HUES48 (cell line): Measurements from ENCODE around the gene JADE3.

Experiments used
- H3K27ac ChIP-seq: one replicate; pipeline ENCODE4 v1.7.0; 2013; ENCODE audit warnings: low read depth, low read length, inconsistent platforms
- H3K27me3 ChIP-seq: 2 replicates; pipeline ENCODE4 v1.6.1; 2013; ENCODE audit warnings: mild to moderate bottlenecking, low read length; ENCODE audit not compliant: control insufficient read depth, insufficient read depth
- H3K36me3 ChIP-seq: 2 replicates; pipeline ENCODE4 v1.6.1; 2013; ENCODE audit warnings: low read length; ENCODE audit not compliant: control insufficient read depth, insufficient read depth
- H3K4me1 ChIP-seq: 2 replicates; pipeline ENCODE4 v1.6.1; 2013; ENCODE audit warnings: mild to moderate bottlenecking, low read length; ENCODE audit not compliant: control insufficient read depth, insufficient read depth
- H3K4me3 ChIP-seq: 2 replicates; pipeline ENCODE4 v1.5.1; 2013; ENCODE audit warnings: mild to moderate bottlenecking, low read depth, low read length
- H3K9ac ChIP-seq: 2 replicates; pipeline ENCODE4 v1.6.1; 2013; ENCODE audit warnings: mild to moderate bottlenecking, low read depth, low read length, moderate library complexity
- H3K9me3 ChIP-seq: 2 replicates; pipeline ENCODE4 v1.6.1; 2013; ENCODE audit warnings: low read length; ENCODE audit not compliant: control insufficient read depth, insufficient read depth

Gene JADE3

DNA sequence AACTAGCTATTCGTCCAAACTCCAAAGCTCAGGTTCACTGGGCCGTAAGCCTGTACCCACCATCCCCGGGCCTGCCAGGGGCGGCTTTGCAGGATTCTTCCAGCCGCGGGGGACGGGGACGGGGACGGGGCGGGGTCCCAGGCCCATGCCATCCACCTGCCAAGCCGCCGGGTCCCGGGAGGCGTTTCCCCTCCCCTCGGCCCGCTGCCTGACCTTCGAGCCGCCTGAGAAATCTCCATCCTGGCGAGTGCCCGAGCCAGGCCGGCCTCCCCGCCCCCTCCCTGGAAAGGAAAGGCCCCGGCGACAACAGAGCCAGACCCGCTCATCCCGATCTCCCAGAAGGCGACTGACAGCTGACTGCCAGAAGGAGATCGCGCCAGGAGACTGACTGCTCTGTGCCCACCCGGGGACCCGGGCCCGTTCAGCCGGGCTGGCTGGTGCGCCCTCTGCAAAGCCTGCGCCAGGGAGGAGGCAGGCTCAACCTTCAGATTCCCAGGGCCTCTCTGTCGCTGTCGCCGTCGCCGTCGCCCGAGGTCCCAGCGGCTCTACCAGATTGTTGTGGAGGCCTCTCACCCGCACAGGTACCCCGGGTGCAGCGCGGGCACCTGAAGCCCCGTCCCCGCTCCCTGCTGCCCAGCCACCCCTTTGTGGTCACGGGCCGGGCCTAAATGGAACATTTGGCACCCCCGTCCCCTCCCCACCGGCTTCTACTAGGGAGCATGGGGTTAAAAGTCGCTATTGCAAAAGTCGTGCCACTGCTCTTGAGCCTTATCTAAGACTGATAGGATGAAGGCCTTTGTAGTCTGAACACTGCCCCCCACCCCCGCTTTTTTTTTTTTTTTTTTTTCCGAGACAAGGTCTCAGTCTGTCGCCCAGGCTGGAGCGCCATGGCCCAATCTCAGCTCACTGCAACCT lies 166.2 kb downstream of the JADE3 start, which contains the start of gene RGN:
Gene RGN (plus strand): TSS at position 315 of the 915 bp plus-strand sequence. CDS start 2,702 bp downstream, outside the sequence.
- Histone ChIP-seq H3K9me3 (no peaks in the 10 kb centered on the region), H3K4me3 (peak within 1 kb of the TSS; percentile 48)

DNA sequence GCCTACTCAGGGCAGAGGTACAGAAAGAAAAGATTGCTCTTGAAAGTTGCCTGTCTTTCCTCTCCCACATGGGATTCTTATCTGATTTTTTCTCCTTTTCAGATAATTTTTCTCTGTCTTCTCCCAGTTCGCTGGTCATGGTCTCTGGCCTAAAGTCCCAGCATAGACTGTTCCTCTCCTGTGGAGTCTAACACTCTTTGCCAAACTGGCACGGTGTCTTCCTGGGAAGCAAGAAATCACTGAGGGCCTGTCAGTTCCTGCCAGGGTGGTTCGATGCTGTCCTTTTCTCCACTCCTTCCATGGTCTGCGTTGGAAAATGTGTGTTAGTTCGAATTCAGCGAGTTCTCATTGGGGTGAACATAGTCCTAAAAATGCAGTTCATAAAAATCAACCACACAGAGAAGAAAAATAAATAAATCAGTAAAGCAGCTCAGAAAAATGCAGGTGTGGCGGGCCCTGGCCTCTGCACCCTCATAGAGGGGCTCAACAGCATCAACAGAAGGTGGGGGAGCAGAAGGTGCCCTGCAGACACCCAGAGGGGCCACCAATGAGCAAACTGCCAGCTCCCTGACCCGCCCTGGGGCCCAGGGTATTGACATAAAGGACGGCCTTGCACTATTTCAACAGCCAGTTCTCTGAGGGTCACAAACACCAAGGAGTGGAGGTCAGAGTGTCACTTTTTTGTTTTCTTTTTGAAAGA lies 168.1 kb downstream of the JADE3 start:
- Histone ChIP-seq H3K27me3 (no peaks in the 10 kb centered on the region), H3K9ac (no peak overlapping the region), H3K36me3 (no peaks in the 10 kb centered on the region)

More for the DNA sequence above, 166.2 kb downstream of the JADE3 start, which contains the start of gene RGN:
- Histone ChIP-seq H3K27ac (no peak within 1 kb of the TSS), H3K9ac (no peak within 1 kb of the TSS), H3K27me3 (no peaks in the 10 kb centered on the region), H3K36me3 (no peaks in the 10 kb centered on the region), H3K4me1 (no peaks in the 10 kb centered on the region)

DNA sequence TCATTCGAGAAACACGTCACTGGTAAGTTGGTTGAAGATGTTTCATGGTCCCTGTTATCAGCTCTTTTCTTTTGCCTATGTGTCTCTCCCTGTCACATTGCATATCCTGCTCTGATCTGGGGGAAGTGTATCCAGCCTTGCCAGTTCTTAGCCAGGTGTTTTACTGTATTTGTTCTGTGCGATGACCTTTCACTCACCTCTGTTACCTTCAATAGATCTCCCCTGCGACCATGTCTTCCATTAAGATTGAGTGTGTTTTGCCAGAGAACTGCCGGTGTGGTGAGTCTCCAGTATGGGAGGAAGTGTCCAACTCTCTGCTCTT lies 168.7 kb downstream of the JADE3 start:
- Histone ChIP-seq H3K36me3 (no peaks in the 10 kb centered on the region), H3K9ac (no peak overlapping the region), H3K9me3 (no peaks in the 10 kb centered on the region), H3K4me3 (no peak overlapping the region), H3K27ac (no peak overlapping the region), H3K27me3 (no peaks in the 10 kb centered on the region), H3K4me1 (no peaks in the 10 kb centered on the region)

More for the DNA sequence above, 168.1 kb downstream of the JADE3 start:
- Histone ChIP-seq H3K9me3 (no peaks in the 10 kb centered on the region), H3K4me3 (no peak overlapping the region), H3K27ac (no peak overlapping the region), H3K4me1 (no peaks in the 10 kb centered on the region)

DNA sequence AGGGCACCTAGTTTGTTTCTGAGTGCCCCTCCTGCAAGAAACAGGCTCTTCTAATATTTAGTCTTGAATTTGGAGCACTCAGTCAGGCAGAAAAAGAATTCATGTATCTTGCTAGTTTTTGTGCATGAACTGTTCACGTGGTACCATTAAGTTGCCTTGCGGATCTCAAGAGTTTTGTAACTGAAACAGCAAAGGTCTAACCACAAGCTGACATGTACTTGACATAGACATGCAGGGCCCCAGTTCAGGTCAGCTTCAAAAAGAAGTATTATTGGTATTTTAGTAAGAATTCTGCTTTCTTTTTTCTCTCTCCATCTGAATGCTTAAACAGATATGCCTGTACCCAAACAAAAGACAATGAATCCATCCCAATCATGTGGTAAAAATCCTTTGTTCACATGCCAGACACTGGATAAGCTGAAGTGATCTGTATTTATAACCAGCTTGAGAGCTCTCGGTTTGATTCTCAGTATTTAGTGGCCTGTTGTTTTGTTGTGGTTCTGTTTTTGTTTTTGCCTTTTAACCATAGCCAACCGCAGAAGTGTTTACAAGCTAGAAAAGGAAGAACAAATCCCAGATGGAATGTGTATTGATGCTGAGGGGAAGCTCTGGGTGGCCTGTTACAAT lies 179.0 kb downstream of the JADE3 start:
- Histone ChIP-seq H3K9me3 (no peaks in the 10 kb centered on the region), H3K27ac (peak overlapping the region; percentile 54), H3K27me3 (no peaks in the 10 kb centered on the region), H3K9ac (peak overlapping the region; percentile 19; the same call in 1 of the 2 replicates), H3K36me3 (no peaks in the 10 kb centered on the region), H3K4me1 (peaks cover 24% of the 10 kb centered on the region), H3K4me3 (no peak overlapping the region)

DNA sequence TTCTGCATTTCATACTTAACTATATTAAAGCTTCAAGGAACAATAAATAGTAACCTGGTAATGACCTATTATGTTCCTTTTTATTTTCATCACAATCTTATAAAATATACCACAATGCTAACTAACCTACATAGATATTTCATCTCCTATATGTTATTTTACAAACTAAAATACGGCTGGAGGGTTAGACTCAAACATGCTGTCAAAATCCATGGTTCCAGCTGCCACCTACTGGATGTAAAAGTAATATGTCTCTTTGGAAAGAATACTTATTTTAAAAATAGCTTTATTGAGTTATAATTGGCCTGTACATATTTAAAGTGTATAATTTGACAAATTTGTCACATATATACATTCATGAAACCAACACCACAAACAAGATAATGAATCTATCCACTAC lies 181.0 kb downstream of the JADE3 start:
- no peak overlapping the region for H3K9ac ChIP-seq

DNA sequence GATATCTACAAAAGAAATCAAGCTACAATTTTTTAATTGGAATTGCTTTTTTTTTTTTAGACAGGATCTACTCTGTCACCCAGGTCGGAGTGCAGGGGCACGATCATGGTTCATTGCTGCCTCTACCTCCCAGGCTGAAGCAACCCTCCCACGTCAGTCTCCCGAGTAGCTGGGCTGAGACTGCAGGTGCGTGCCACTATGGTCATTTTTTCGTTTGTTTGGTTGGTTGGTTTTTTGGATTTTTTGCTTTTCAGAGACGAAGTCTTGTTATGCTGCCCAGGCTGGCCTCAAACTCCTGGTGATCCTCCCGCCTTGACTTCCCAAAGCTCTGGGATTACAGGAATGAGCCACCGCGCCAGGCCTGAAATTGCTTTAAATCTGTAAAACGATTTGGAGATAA lies 181.6 kb downstream of the JADE3 start:
- H3K4me3 ChIP-seq, result no peak overlapping the region
- H3K9ac ChIP-seq, result no peak overlapping the region
- H3K27me3 ChIP-seq, result no peaks in the 10 kb centered on the region
- H3K9me3 ChIP-seq, result no peaks in the 10 kb centered on the region
- H3K4me1 ChIP-seq, result peaks cover 34% of the 10 kb centered on the region
- no peak overlapping the region for H3K27ac ChIP-seq
- no peaks in the 10 kb centered on the region for H3K36me3 ChIP-seq

More for the DNA sequence above, 181.0 kb downstream of the JADE3 start:
- peaks cover 34% of the 10 kb centered on the region for H3K4me1 ChIP-seq
- H3K27ac ChIP-seq, result no peak overlapping the region
- H3K4me3 ChIP-seq, result no peak overlapping the region
- no peaks in the 10 kb centered on the region for H3K9me3 ChIP-seq
- no peaks in the 10 kb centered on the region for H3K36me3 ChIP-seq
- H3K27me3 ChIP-seq, result no peaks in the 10 kb centered on the region

DNA sequence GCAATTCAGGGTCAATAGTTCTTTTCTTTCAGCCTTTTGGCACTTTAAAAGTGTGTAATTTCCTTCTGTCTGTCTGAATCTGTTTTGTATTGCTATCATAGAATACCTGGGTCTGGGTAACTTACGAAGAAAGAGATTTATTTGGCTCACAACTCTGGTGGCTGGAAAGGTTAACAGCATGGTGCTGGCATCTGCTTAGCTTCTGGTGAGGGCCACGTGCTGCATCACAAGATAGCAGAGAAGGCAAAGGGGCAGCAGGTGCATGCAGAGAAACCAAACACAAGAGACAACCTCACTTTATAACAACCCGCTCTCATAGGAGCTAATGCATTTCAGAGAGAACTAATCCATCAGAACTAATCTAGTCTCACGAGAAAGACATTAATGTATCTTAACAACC lies 184.8 kb downstream of the JADE3 start:
- Histone ChIP-seq H3K9me3 (no peaks in the 10 kb centered on the region), H3K27ac (no peak overlapping the region), H3K4me3 (no peak overlapping the region), H3K9ac (no peak overlapping the region), H3K27me3 (no peaks in the 10 kb centered on the region), H3K36me3 (no peaks in the 10 kb centered on the region), H3K4me1 (peaks cover 22% of the 10 kb centered on the region)

DNA sequence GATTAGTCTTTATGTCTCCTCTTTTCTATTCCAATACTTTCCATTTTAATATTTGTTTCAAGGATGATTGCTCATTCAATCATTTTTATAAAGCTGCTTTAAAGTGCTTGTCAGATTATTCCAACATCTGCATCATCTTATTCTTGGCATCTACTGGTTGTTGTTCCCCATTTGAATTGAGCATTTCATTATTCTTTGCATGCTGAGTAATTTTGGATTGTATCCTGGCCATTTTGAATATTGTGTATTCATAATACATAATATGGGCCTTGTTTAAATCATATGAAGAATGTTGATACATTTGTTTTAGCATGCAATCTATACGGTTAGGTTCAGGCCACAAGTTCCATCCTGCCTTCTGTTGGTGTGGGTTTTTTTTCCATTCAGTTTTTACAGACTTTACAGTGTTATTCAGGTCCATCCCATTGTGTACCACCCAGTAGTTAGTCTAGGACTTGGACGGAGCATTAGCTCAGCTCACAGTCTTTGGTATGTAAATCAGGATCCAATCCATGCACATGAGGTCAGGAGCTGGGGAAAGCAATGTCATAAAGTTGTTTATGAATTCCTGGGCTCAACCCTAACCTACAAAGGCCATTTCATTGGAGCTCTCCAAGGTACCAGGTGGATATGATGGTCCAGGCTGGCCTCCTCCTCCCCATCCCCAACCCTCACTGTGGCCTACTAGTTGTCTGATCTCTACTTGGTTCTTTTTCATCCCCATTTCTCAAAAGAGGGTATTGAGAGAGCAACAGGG lies 186.3 kb downstream of the JADE3 start:
- Histone ChIP-seq H3K27ac (no peak overlapping the region), H3K27me3 (no peaks in the 10 kb centered on the region), H3K36me3 (no peaks in the 10 kb centered on the region), H3K9me3 (no peaks in the 10 kb centered on the region), H3K4me1 (peaks cover 10% of the 10 kb centered on the region), H3K4me3 (no peak overlapping the region), H3K9ac (no peak overlapping the region)

DNA sequence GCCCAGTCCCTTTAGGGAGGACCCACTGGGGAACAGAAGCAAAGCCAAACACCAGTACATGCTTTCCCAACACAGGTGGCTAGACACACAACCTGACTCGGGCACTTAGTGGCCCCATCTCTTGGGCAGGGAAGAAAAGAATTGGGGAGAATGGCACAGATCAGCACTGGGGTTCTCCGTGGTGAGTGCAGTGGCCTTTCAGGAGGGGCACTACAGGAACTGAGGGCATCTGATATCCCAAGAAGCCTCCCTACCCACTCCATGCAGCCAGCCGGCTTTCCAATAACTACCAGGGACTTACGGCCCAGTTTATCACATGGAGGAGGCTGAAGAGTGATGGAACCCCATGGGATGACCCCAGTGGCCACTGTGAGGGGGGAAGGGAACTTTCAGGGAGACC lies 189.0 kb downstream of the JADE3 start:
- H3K36me3 ChIP-seq, result no peaks in the 10 kb centered on the region

More for the DNA sequence above, 189.0 kb downstream of the JADE3 start:
- no peak overlapping the region for H3K27ac ChIP-seq
- H3K4me1 ChIP-seq, result peaks cover 10% of the 10 kb centered on the region
- no peak overlapping the region for H3K4me3 ChIP-seq
- no peaks in the 10 kb centered on the region for H3K9me3 ChIP-seq
- no peaks in the 10 kb centered on the region for H3K27me3 ChIP-seq
- H3K9ac ChIP-seq, result no peak overlapping the region
